SK-N-SH treated with all-trans-retinoic acid at 6 μM for 48 hours (cell line): Measurements from ENCODE around the gene BICD1.

Source experiments
- ATAC-seq: fragments of 200-7000 bp; cut with Tn5 transposase; 3 replicates; pipeline ENCODE4 v1.9.1; 2020; ENCODE audit warnings: mild to moderate bottlenecking, moderate library complexity
- ARNTL ChIP-seq: fragments of 450-650 bp; formaldehyde crosslinking; IDR thresholded peaks from 2 replicates; pipeline ENCODE4 v1.5.0; 2020; ENCODE audit warnings: low read depth, mild to moderate bottlenecking, moderate library complexity, borderline replicate concordance
- CSRNP3 ChIP-seq: fragments of 250-450 bp; sonication (Bioruptor Pico); IDR thresholded peaks from 2 replicates; pipeline ENCODE4 v1.5.1; 2021; ENCODE audit warnings: mild to moderate bottlenecking, moderate library complexity
- ESRRG ChIP-seq: fragments of 250-450 bp; sonication (Bioruptor Pico); IDR thresholded peaks from 2 replicates; pipeline ENCODE4 v1.6.1; 2021; ENCODE audit warnings: mild to moderate bottlenecking
- GLIS3 ChIP-seq: fragments of 250-450 bp; sonication (Bioruptor Pico); IDR thresholded peaks from 2 replicates; pipeline ENCODE4 v1.5.0; 2020; ENCODE audit warnings: mild to moderate bottlenecking, moderate library complexity
- ISL1 ChIP-seq: fragments of 250-450 bp; sonication (Bioruptor Pico); IDR thresholded peaks from 2 replicates; pipeline ENCODE4 v2.1.2; 2022; ENCODE audit warnings: mild to moderate bottlenecking, moderate library complexity
- OSR1 ChIP-seq: fragments of 250-450 bp; sonication (Bioruptor Pico); IDR thresholded peaks from 2 replicates; pipeline ENCODE4 v1.8.0; 2022; ENCODE audit warnings: moderate library complexity, mild to moderate bottlenecking, inconsistent platforms
- POU6F1 ChIP-seq: fragments of 250-450 bp; sonication (Bioruptor Pico); IDR thresholded peaks from 2 replicates; pipeline ENCODE4 v1.8.0; 2021; ENCODE audit warnings: low read depth, mild to moderate bottlenecking, moderate library complexity, borderline replicate concordance
- PPARA ChIP-seq: fragments of 250-450 bp; sonication (Bioruptor Pico); IDR thresholded peaks from 2 replicates; pipeline ENCODE4 v1.5.0; 2020; ENCODE audit warnings: mild to moderate bottlenecking, borderline replicate concordance
- RARB ChIP-seq: fragments of 250-450 bp; sonication (Bioruptor Pico); IDR thresholded peaks from 2 replicates; pipeline ENCODE4 v1.8.0; 2021; ENCODE audit warnings: mild to moderate bottlenecking, moderate library complexity
- SNAI2 ChIP-seq: fragments of 250-450 bp; sonication (Bioruptor Pico); IDR thresholded peaks from 2 replicates; pipeline ENCODE4 v1.5.0; 2020; ENCODE audit warnings: mild to moderate bottlenecking, moderate library complexity
- TCF4 ChIP-seq: fragments of 250-450 bp; sonication (Bioruptor Pico); IDR thresholded peaks from 2 replicates; pipeline ENCODE4 v1.8.0; 2021; ENCODE audit warnings: mild to moderate bottlenecking, moderate library complexity, borderline replicate concordance
- TOX ChIP-seq: fragments of 250-450 bp; sonication (Bioruptor Pico); IDR thresholded peaks from 2 replicates; pipeline ENCODE4 v1.8.0; 2021; ENCODE audit warnings: mild to moderate bottlenecking, moderate library complexity, borderline replicate concordance
- TSHZ2 ChIP-seq: fragments of 250-450 bp; sonication (Bioruptor Pico); IDR thresholded peaks from 2 replicates; pipeline ENCODE4 v1.5.0; 2020; ENCODE audit warnings: mild to moderate bottlenecking, moderate library complexity
- ZC3H10 ChIP-seq: fragments of 250-450 bp; sonication (Bioruptor Pico); IDR thresholded peaks from 2 replicates; pipeline ENCODE4 v1.5.1; 2021; ENCODE audit warnings: mild to moderate bottlenecking, moderate library complexity
- ZNF565 ChIP-seq: fragments of 450-650 bp; formaldehyde crosslinking; conservative IDR thresholded peaks from 2 replicates; pipeline ENCODE4 v1.5.0; 2020; ENCODE audit warnings: low read depth, mild to moderate bottlenecking, moderate library complexity
- ZNF70 ChIP-seq: fragments of 450-650 bp; formaldehyde crosslinking; IDR thresholded peaks from 2 replicates; pipeline ENCODE4 v1.5.0; 2020; ENCODE audit warnings: mild to moderate bottlenecking, moderate library complexity
- ZNF8 ChIP-seq: fragments of 450-650 bp; formaldehyde crosslinking; IDR thresholded peaks from 2 replicates; pipeline ENCODE4 v1.5.0; 2020; ENCODE audit warnings: mild to moderate bottlenecking, moderate library complexity
- TF ChIP-seq, protein P1 (sequence below): fragments of 250-450 bp; sonication (Bioruptor Pico); IDR thresholded peaks from 2 replicates; pipeline ENCODE4 v1.8.0; 2020; ENCODE audit warnings: mild to moderate bottlenecking, moderate library complexity, borderline replicate concordance

BICD1 gene

GRCh38 chr12:32309811-32310736 lies 203.4 kb downstream of the BICD1 start:
- TF ChIP-seq RARB (CRISPR knock-in tag), result no peak
- no peak for TF ChIP-seq ZNF70 (CRISPR knock-in tag)
- TF ChIP-seq ZNF565 (CRISPR knock-in tag), result no peak
- ATAC-seq, result no peak

DNA sequence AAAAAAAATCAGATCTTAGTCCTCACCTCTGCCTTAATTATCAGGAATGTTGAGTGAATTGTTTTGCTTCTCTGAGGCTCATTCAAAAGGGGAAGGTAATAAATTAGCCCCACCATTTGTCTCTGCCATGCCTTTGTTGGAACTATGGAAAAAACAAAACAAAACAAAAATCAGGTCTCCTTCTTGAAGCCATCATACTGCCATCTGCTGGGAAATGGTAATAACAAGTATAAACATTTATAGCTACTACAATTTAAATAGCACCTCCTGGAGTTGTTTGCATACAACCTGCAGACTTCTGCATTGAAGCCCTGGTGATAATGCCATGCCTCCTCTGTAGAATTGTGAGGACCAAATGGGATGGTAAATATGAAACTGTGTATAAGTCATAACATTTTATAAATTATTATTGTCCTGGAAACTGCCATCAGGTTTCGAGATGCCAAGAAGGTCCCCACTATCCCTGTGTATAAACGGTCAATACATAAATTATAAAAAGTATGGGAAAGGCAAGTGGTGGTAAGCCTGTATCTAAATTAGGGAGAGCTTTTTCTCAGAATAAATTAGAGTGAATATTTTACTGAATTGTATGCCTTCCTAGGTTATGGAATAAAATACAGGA lies 205.5 kb downstream of the BICD1 start:
- TF ChIP-seq ZNF8 (no peak), ZNF565 (CRISPR knock-in tag) (no peak), TOX (CRISPR knock-in tag) (no peak), SNAI2 (CRISPR knock-in tag) (no peak), ZC3H10 (no peak)
- TF ChIP-seq, all 23 proteins: peak for 0
- ATAC-seq, result peak; percentile 82

DNA sequence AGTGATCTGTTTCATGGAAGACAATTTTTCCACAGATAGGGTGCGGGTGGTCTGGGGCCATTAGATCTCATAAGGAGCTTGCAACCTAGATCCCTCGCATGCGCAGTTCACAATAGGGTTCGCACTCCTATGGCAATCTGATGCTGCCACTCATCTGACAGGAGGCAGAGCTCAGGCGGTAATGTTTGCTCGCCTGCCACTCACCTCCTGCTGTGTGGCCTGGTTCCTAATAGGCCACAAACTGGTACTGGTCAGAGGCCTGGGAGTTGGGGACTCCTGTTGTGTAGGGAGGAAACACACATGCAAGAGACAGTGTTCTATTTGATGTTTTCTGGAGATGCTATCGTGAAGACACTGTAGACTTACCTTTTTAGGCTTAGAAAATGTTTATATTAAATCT lies 215.7 kb downstream of the BICD1 start:
- no peak for TF ChIP-seq ARNTL (CRISPR knock-in tag)
- no peak for TF ChIP-seq POU6F1 (CRISPR knock-in tag)
- no peak for TF ChIP-seq GLIS3 (CRISPR knock-in tag)

DNA sequence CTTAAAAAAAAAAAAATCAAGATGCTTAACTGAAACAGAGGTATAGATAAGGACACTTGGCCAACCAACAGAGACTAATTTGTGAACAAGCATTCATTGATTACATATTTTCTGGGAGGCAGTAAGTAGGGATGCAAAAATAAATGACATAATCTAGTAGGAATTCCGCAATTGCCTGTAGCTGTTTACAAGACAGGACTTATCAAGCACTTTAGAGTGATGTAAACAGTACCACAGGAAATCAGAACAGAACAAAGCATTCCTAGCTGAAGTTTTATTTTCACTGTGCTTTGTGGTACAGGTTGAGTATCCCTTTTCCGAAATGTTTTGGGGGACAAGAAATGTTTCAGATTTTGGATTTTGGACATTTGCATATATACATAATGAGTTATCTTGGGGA lies 224.5 kb downstream of the BICD1 start:
- no peak for TF ChIP-seq CSRNP3 (CRISPR knock-in tag)
- TF ChIP-seq ZNF565 (CRISPR knock-in tag), result no peak
- no peak for TF ChIP-seq ESRRG (CRISPR knock-in tag)
- no peak for TF ChIP-seq RARB (CRISPR knock-in tag)
- TF ChIP-seq, protein P1, sequence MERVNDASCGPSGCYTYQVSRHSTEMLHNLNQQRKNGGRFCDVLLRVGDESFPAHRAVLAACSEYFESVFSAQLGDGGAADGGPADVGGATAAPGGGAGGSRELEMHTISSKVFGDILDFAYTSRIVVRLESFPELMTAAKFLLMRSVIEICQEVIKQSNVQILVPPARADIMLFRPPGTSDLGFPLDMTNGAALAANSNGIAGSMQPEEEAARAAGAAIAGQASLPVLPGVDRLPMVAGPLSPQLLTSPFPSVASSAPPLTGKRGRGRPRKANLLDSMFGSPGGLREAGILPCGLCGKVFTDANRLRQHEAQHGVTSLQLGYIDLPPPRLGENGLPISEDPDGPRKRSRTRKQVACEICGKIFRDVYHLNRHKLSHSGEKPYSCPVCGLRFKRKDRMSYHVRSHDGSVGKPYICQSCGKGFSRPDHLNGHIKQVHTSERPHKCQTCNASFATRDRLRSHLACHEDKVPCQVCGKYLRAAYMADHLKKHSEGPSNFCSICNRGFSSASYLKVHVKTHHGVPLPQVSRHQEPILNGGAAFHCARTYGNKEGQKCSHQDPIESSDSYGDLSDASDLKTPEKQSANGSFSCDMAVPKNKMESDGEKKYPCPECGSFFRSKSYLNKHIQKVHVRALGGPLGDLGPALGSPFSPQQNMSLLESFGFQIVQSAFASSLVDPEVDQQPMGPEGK (CRISPR knock-in tag), result no peak
- no peak for TF ChIP-seq TOX (CRISPR knock-in tag)
- TF ChIP-seq TSHZ2, result no peak
- no peak for TF ChIP-seq TCF4 (CRISPR knock-in tag)
- no peak for ATAC-seq

More for the DNA sequence above, 215.7 kb downstream of the BICD1 start:
- no peak for ATAC-seq

DNA sequence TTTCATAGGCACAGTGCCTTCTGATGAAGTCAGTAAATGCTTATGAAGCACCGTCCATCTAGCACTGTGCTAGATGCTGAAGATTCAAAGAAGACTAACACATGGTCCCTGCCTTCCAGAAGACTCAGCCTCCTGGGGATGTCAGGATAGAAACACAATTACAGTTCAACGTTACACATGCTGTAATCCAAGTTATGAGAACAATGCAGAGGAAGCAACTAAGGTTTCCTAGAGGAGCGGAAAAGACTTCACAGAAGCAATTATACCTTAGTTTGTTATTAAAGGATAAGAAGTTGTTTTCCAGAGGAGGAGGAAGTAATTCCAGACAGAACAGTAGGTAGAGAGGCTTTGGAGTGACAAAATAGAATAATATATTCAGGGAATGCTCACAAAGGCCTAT lies 225.8 kb downstream of the BICD1 start:
- no peak for ATAC-seq
- TF ChIP-seq ESRRG (CRISPR knock-in tag) (no peak), OSR1 (CRISPR knock-in tag) (no peak), ZNF70 (CRISPR knock-in tag) (no peak), ISL1 (CRISPR knock-in tag) (no peak), PPARA (CRISPR knock-in tag) (no peak), SNAI2 (CRISPR knock-in tag) (no peak), TCF4 (CRISPR knock-in tag) (no peak), POU6F1 (CRISPR knock-in tag) (no peak), CSRNP3 (CRISPR knock-in tag) (no peak), ZC3H10 (no peak), ZNF565 (CRISPR knock-in tag) (no peak)
- TF ChIP-seq, protein P1 (CRISPR knock-in tag), result no peak
